Mononuclear cell (primary cell): ENCODE results near the gene DHRS11. TPM values are rescaled to one million over a fixed set of nuclear protein-coding genes. Genes with fewer than 3 reads are reported as not detected.

Experiments used
- H3K27me3 ChIP-seq: 2 replicates; pipeline ENCODE4 v1.6.0; 2011; ENCODE audit warnings: low read length, control low read depth; ENCODE audit not compliant: insufficient read depth
- H3K4me1 ChIP-seq: 2 replicates; pipeline ENCODE4 v1.5.1; 2011; ENCODE audit warnings: mild to moderate bottlenecking, low read length, control low read depth; ENCODE audit not compliant: insufficient read depth
- H3K4me3 ChIP-seq: 2 replicates; pipeline ENCODE4 v1.5.1; 2011; ENCODE audit warnings: mild to moderate bottlenecking, low read length, moderate library complexity
- H3K9me3 ChIP-seq: 2 replicates; pipeline ENCODE4 v1.5.1; 2011; ENCODE audit warnings: low read depth, mild to moderate bottlenecking, control low read depth, low read length
- total RNA-seq: library from RNA; depleted of rRNA; stranded (reverse); fragments of >200 nt; gene quantifications from one replicate; pipeline ENCODE4 v1.2.3, GENCODE V29; 2012

DHRS11 gene
- total RNA-seq, 1 donor = 1.8 TPM

GRCh38 chr17:36645422-36645821, 53.7 kb downstream of the DHRS11 start:
- H3K27me3 ChIP-seq = peaks cover 41% of the 10 kb centered on the region
- H3K4me3 ChIP-seq = no peak overlapping the region
- peaks cover 7% of the 10 kb centered on the region for H3K4me1 ChIP-seq
- no peaks in the 10 kb centered on the region for H3K9me3 ChIP-seq

GRCh38 chr17:36647636-36648035, 56.0 kb downstream of the DHRS11 start:
- H3K9me3 ChIP-seq = no peaks in the 10 kb centered on the region
- no peaks in the 10 kb centered on the region for H3K4me1 ChIP-seq
- H3K4me3 ChIP-seq = no peak overlapping the region
- H3K27me3 ChIP-seq = peaks cover 21% of the 10 kb centered on the region

DNA sequence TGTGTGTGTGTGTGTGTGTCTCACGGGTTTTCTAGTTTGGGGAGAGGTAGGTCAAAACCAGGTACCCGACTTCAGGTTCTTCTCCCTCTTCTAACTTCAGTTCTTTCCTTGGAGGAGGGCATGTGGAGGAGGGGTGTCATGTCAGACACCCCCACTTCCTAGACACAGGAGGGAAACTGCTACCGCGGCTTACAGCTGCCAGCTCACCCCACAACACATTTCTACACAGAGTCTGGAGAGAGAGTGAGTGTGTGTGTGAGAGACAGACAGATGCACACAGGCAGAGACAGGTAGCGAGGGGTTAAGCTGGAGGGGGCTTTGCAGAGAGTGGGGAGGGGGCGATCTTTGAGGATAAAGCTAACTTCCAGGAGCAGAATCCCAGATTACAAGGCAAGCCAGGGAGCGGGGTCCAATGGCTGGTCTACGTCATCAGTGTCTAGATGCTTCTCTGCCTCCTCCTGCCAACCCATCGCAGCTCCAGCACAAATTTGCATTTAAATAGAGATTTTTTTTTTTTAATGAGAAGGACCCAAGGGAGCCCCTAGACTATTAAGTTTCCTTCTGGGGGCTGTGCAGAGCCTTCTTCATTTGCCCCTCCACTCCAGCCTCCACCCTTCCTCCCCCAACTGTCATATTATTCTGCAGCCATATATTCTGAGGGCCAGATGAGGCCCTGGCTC, 58.6 kb downstream of the DHRS11 start:
- no peaks in the 10 kb centered on the region for H3K4me1 ChIP-seq
- H3K27me3 ChIP-seq = no peaks in the 10 kb centered on the region
- no peaks in the 10 kb centered on the region for H3K9me3 ChIP-seq
- no peak overlapping the region for H3K4me3 ChIP-seq

Other genes with a start within 250 kb of the DHRS11 start
- gene TBC1D3H, start 203.4 kb upstream of the DHRS11 start, total RNA-seq = not detected
- gene ZNHIT3, start 105.2 kb upstream of the DHRS11 start, total RNA-seq = 42.8 TPM
- 36.8 TPM for gene MYO19, start 57.0 kb upstream of the DHRS11 start, total RNA-seq
- 2.6 TPM for gene PIGW, start 56.9 kb upstream of the DHRS11 start, total RNA-seq
- 177 TPM for gene GGNBP2, start 47.0 kb upstream of the DHRS11 start, total RNA-seq
- 1.5 TPM for gene MRM1, start 9.7 kb downstream of the DHRS11 start, total RNA-seq